A549 (cell line): ENCODE results near the gene ERN1. TPM values are rescaled to one million over a fixed set of nuclear protein-coding genes. Genes with fewer than 3 reads are reported as not detected.

Source experiments
- ATAC-seq, 2 experiments: fragments of 200-7000 bp in 1 of 2; fragments of >200 bp in 1 of 2; cut with Nextera tagmentation in 1 of 2; cut with Tn5 transposase in 1 of 2; 3 replicates each; pipeline versions ENCODE4 v1.8.0 to v1.9.1; 2018 to 2020; ENCODE audit warnings: mild to moderate bottlenecking in 1 of 2, moderate library complexity in 1 of 2
- CTCF ChIA-PET: fragments of 300-600 bp; sonication (Branson Sonifier 250); formaldehyde crosslinking; extraction: SDS; loops from one replicate; lab custom pipeline; 2021; ENCODE audit warnings: antibody characterized with exemption, inconsistent platforms; lab: Yijun Ruan, JAX
- POLR2A ChIA-PET: fragments of 350-600 bp; formaldehyde crosslinking; extraction: SDS; loops from one replicate; lab custom pipeline; 2021; ENCODE audit warnings: antibody characterized with exemption, inconsistent platforms; lab: Yijun Ruan, JAX
- DNase-seq, 2 experiments: peaks; one replicate each; pipeline versions ENCODE4 v3.0.0 to v3.0.0-alpha.2; 2011 to 2016; ENCODE audit warnings: low read depth in 1 of 2, low spot score in 1 of 2
- FAIRE-seq: peaks from 2 replicates; lab custom pipeline; 2011; peaks lifted over from hg19 to GRCh38; lab: Jason Lieb, UNC
- H3K27ac ChIP-seq, 2 experiments: fragments of >200 bp; sonication (Bioruptor Twin); formaldehyde crosslinking; 3 replicates each; pipeline ENCODE4 v1.5.1; 2016 to 2017
- H3K4me1 ChIP-seq: fragments of >200 bp; sonication (Bioruptor Twin); formaldehyde crosslinking; 3 replicates; pipeline ENCODE4 v1.6.1; 2016
- H3K4me2 ChIP-seq: fragments of >200 bp; sonication (Bioruptor Twin); formaldehyde crosslinking; 3 replicates; pipeline ENCODE4 v1.6.1; 2016
- H3K4me3 ChIP-seq: fragments of >200 bp; sonication (Bioruptor Twin); formaldehyde crosslinking; 3 replicates; pipeline ENCODE4 v1.5.1; 2016
- H3K9me3 ChIP-seq: fragments of >200 bp; sonication (Bioruptor Twin); formaldehyde crosslinking; 3 replicates; pipeline ENCODE4 v1.6.1; 2016
- CEBPB ChIP-seq, 2 experiments: fragments of >200 bp in 1 of 2; sonication (Bioruptor Twin) in 1 of 2; formaldehyde crosslinking in 1 of 2; IDR thresholded peaks; 2 replicates each; pipeline ENCODE4 v1.6.1; 2012 to 2016
- CHD2 ChIP-seq: fragments of 150-350 bp; IDR thresholded peaks from 2 replicates; pipeline ENCODE4 v1.6.1; 2014; ENCODE audit warnings: low read length; ENCODE audit not compliant: partially characterized antibody
- EP300 ChIP-seq, 2 experiments: fragments of >200 bp; sonication (Bioruptor Twin); formaldehyde crosslinking; IDR thresholded peaks; 2 replicates in 1 of 2; 3 replicates in 1 of 2; pipeline ENCODE4 v1.6.1; 2016 to 2017
- ESRRA ChIP-seq: fragments of 150-350 bp; IDR thresholded peaks from 2 replicates; pipeline ENCODE4 v1.6.1; 2014; ENCODE audit warnings: mild to moderate bottlenecking, low read length, borderline replicate concordance
- FOXS1 ChIP-seq: fragments of 250-450 bp; sonication (Bioruptor Pico); IDR thresholded peaks from 2 replicates; pipeline ENCODE4 v1.5.0; 2020; ENCODE audit warnings: mild to moderate bottlenecking, moderate library complexity
- HMGXB4 ChIP-seq: fragments of 250-450 bp; sonication (Bioruptor Pico); IDR thresholded peaks from 2 replicates; pipeline ENCODE4 v1.5.0; 2021; ENCODE audit warnings: mild to moderate bottlenecking, moderate library complexity, borderline replicate concordance
- HOXB5 ChIP-seq: fragments of 250-450 bp; sonication (Bioruptor Pico); IDR thresholded peaks from 2 replicates; pipeline ENCODE4 v1.5.0; 2020; ENCODE audit warnings: mild to moderate bottlenecking, moderate library complexity
- JUNB ChIP-seq: fragments of >200 bp; sonication (Bioruptor Twin); formaldehyde crosslinking; IDR thresholded peaks from 2 replicates; pipeline ENCODE4 v1.6.1; 2016
- MAFK ChIP-seq: fragments of 450-650 bp; IDR thresholded peaks from 2 replicates; pipeline ENCODE4 v1.6.1; 2014; ENCODE audit not compliant: partially characterized antibody
- MAX ChIP-seq: IDR thresholded peaks from 2 replicates; pipeline ENCODE4 v1.6.1; 2012
- MAZ ChIP-seq: fragments of 150-350 bp; IDR thresholded peaks from 2 replicates; pipeline ENCODE4 v1.6.1; 2014; ENCODE audit warnings: antibody characterized with exemption, low read depth, low read length, borderline replicate concordance
- POLR2A ChIP-seq: IDR thresholded peaks from 2 replicates; pipeline ENCODE4 v1.6.1; 2012; ENCODE audit warnings: mild to moderate bottlenecking, low read length
- POLR2AphosphoS2 ChIP-seq: conservative IDR thresholded peaks from 2 replicates; pipeline ENCODE4 v1.6.1; 2012; ENCODE audit warnings: low read length, improper control_type of control experiment, inconsistent platforms
- RAD21 ChIP-seq, 2 experiments: fragments of >200 bp in 1 of 2; sonication (Bioruptor Twin) in 1 of 2; formaldehyde crosslinking in 1 of 2; IDR thresholded peaks in 1 of 2; conservative IDR thresholded peaks in 1 of 2; 2 replicates in 1 of 2; 3 replicates in 1 of 2; pipeline ENCODE4 v1.6.1; 2012 to 2018; ENCODE audit warnings: inconsistent platforms in 1 of 2
- REST ChIP-seq: fragments of 200-600 bp; sonication (generic); IDR thresholded peaks from 2 replicates; pipeline ENCODE4 v1.6.1; 2016; ENCODE audit warnings: antibody characterized with exemption, mild to moderate bottlenecking, moderate library complexity
- RNF2 ChIP-seq: fragments of 200-600 bp; sonication (generic); IDR thresholded peaks from 2 replicates; pipeline ENCODE4 v1.6.1; 2016; ENCODE audit warnings: low read depth, mild to moderate bottlenecking, antibody characterized with exemption, moderate library complexity, borderline replicate concordance
- SREBF2 ChIP-seq: fragments of 450-650 bp; IDR thresholded peaks from 2 replicates; pipeline ENCODE4 v1.6.1; 2014; ENCODE audit warnings: mild to moderate bottlenecking, moderate library complexity
- ZC3H11A ChIP-seq: fragments of 450-650 bp; IDR thresholded peaks from 2 replicates; pipeline ENCODE4 v1.6.1; 2014; ENCODE audit warnings: antibody characterized with exemption, mild to moderate bottlenecking
- ZSCAN20 ChIP-seq: fragments of 250-450 bp; sonication (Bioruptor Pico); IDR thresholded peaks from 2 replicates; pipeline ENCODE4 v1.8.0; 2022; ENCODE audit warnings: mild to moderate bottlenecking, moderate library complexity
- WGBS: methylation state at CpG from one replicate; pipeline ENCODE4 v1.1.6; 2017; ENCODE audit errors: missing lambda C conversion rate; 5-methylcytosine and 5-hydroxymethylcytosine counted together
- polyA plus RNA-seq, 4 experiments: library from polyadenylated mRNA; depleted of rRNA in 3 of 4; stranded (reverse); fragments of >200 nt; fragmentation: RNase III in 1 of 4; extraction: RNeasy Plus Mini Kit Qiagen cat#74134 plus additional on column Dnase treatment in 1 of 4; gene quantifications; 2 replicates in 3 of 4; 3 replicates in 1 of 4; pipeline ENCODE4 v1.2.3, GENCODE V29; 2011 to 2017

The ERN1 gene
- polyA plus RNA-seq, 2 of the 4 experiments (the other 2 are of a cell fraction): 4.1 to 19.8 TPM

GRCh38 chr17:64054304-64054703, 75.6 kb downstream of the ERN1 start:
- no peaks in the 10 kb centered on the region for H3K9me3 ChIP-seq
- no peak for DNase-seq
- CTCF ChIA-PET: interaction anchor here (0.7 to 7.0 kb wide), 14 partner anchors 9 to 143 kb away, joined by 3 to 56 read pairs (median 6); partner anchors contain the start of genes CSHL1 and GH1
- WGBS: 95% methylated on average over 21 of the region's 21 CpGs
- H3K27ac ChIP-seq: no peak overlapping the region
- TF ChIP-seq REST: no peak
- TF ChIP-seq MAZ: no peak
- TF ChIP-seq ESRRA: no peak
- no peak for TF ChIP-seq HOXB5
- no peak for TF ChIP-seq RNF2
- POLR2A ChIA-PET: interaction anchor here (4.1 kb wide), 1 partner anchor 91 kb away, joined by 15 read pairs; no protein-coding TSS in a partner anchor
- H3K4me1 ChIP-seq: peaks cover 20% of the 10 kb centered on the region
- H3K4me3 ChIP-seq: no peak overlapping the region
- no peak overlapping the region for H3K4me2 ChIP-seq
- ATAC-seq: no peak
- FAIRE-seq: no peak

GRCh38 chr17:64053101-64053500, 76.8 kb downstream of the ERN1 start:
- Histone ChIP-seq H3K4me1 (peaks cover 8% of the 10 kb centered on the region), H3K9me3 (no peaks in the 10 kb centered on the region)
- ATAC-seq: no peak
- DNase-seq: no peak
- TF ChIP-seq POLR2AphosphoS2 (no peak), MAFK (no peak), REST (no peak), RAD21 (conservative IDR thresholded peaks at IDR 0.05 in 1 of 2, IDR thresholded peaks at IDR 0.05 in 1 of 2) (no peak), HMGXB4 (CRISPR knock-in tag) (no peak)
- TF ChIP-seq, all 56 proteins: peak for 0
- Histone ChIP-seq H3K4me2 (no peak overlapping the region), H3K27ac (no peak overlapping the region), H3K4me3 (no peak overlapping the region)
- FAIRE-seq: no peak
- ChIA-PET POLR2A (interaction anchor here (0.7 to 4.1 kb wide), 2 partner anchors 31 to 93 kb away, joined by 3 to 15 read pairs; no protein-coding TSS in a partner anchor), CTCF (interaction anchor here (0.9 to 7.0 kb wide), 15 partner anchors 8 to 149 kb away, joined by 3 to 56 read pairs (median 6); partner anchors contain the start of genes CSHL1 and GH1)
- WGBS: 86% methylated on average over 10 of the region's 10 CpGs

GRCh38 chr17:64051153-64051552, 78.8 kb downstream of the ERN1 start:
- Histone ChIP-seq H3K4me2 (no peak overlapping the region), H3K4me1 (no peaks in the 10 kb centered on the region), H3K9me3 (no peaks in the 10 kb centered on the region), H3K4me3 (no peak overlapping the region), H3K27ac (no peak overlapping the region)
- WGBS: 55% methylated on average over 1 of the region's 1 CpG
- ATAC-seq (no peak), FAIRE-seq (no peak), DNase-seq (no peak)
- ChIA-PET POLR2A (no interaction called here), CTCF (interaction anchor here (0.9 to 11.6 kb wide), 10 partner anchors 8 to 240 kb away, joined by 3 to 206 read pairs (median 7); partner anchors contain the start of genes ERN1 and GH1)
- TF ChIP-seq FOXS1 (no peak), MAX (no peak), SREBF2 (no peak), CEBPB (IDR thresholded peaks at IDR 0.05) (no peak), RAD21 (conservative IDR thresholded peaks at IDR 0.05 in 1 of 2, IDR thresholded peaks at IDR 0.05 in 1 of 2) (no peak), MAZ (no peak), JUNB (no peak), EP300 (IDR thresholded peaks at IDR 0.05) (no peak), POLR2A (no peak), HOXB5 (no peak), CHD2 (no peak), ZSCAN20 (CRISPR knock-in tag) (no peak), REST (no peak), ZC3H11A (no peak)
